Dedifferentiated amniotic fluid mesenchymal stem cell (primary cell): ENCODE data around the gene PSMA4.
"Not testable (repeated sequence)": the region's sequence is repeated elsewhere in the genome, so short reads cannot be mapped to it uniquely, and the experiment has no call there.

Source experiments
- DNase-seq: peaks from one replicate; pipeline ENCODE4 v3.0.0-alpha.2; 2016; ENCODE audit errors: extremely low spot score

Gene PSMA4

DNA sequence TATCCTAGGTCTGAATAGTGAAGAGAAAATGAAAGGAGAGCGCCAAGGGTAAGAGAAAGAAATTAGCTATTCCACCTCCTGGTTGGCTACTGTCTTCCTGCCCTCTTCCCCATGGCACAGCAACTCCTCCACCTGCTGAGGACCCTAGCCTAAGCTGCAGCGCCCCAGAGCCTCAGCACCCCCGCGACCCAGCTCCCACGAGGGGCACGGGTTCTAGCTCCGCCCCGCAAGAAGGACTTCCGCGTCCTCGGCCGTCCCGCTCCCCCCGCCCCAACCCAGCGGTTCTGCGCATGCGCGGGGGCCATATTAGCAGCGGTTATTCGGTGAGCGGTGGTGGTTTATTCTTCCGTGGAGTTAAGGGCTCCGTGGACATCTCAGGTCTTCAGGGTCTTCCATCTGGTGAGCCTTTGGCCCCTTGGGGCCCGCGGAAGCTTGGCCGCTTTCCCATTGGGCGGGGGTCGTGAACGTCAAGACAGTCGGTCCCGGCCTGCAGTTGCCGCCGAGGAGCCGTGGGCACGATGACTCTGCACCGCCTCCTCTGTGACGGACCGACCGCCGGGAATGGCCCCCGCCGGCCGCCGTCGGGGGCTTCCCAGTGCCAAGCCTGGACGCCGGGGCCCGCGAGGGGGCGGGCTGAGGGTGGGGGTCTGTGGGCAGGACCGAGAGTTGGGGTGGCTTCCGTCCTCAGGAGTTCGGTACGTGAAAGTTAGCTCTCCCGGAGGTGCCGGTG lies at the start of gene PSMA4:
PSMA4 (plus strand) TSS at position 304 of the 730 bp plus-strand sequence. CDS start 1,484 bp downstream, outside the sequence.
- DNase-seq = peak; percentile 79

DNA sequence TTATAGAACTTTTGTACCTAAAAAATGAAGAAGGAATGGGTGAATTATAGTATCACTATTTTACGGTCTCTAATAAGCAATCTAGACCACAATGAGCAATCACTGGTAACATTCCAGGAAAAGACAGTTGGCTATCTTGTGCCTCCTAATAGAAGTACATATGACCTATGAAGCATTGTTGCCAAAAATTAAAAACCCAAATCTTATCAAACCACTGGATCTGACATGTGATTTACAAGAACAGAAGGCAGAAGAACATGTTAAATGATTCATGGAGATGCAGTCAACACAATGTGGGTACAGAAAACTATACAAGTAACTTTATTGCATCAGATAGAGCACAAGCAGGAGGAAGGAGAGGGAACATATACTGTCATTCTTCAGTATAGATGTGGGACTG lies 47.4 kb upstream of the PSMA4 start:
- DNase-seq = no peak

DNA sequence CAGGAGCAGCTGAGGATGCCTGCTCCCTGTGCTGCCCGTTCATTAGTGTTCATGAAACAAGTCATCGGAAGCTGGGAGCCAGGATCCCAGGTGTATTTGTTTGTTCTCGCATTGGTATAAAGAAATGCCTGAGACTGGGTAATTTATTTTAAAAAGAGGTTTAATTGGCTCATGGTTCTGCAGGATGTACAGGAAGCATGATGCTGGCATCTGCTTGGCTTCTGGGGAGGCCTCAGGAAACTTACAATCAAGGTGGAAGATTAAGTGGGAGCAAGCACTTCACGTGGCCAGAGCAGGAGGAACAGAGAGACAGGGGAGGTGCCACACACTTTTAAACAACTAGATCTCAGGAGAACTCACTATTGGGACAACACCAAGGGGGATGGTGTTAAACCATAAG lies 38.4 kb upstream of the PSMA4 start:
- no peak for DNase-seq

DNA sequence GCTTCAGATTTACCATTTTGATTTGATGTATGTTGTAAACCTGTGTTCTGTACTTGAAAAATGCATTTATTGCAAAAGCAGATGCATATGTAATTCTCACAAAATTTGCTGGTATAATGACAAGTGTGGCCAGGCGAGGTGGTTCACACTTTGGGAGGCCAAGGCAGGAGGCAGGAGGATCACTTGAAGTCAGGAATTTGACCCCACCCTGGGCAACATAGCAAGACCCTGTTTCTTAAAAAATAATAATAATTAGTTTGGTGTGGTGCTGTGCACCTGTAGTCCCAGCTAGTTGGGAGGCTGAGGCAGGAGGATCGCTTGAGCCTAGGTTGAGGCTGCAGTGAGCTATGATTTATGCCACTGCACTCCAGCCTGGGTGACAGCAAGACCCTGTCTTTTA lies 37.6 kb upstream of the PSMA4 start:
- DNase-seq = no peak

DNA sequence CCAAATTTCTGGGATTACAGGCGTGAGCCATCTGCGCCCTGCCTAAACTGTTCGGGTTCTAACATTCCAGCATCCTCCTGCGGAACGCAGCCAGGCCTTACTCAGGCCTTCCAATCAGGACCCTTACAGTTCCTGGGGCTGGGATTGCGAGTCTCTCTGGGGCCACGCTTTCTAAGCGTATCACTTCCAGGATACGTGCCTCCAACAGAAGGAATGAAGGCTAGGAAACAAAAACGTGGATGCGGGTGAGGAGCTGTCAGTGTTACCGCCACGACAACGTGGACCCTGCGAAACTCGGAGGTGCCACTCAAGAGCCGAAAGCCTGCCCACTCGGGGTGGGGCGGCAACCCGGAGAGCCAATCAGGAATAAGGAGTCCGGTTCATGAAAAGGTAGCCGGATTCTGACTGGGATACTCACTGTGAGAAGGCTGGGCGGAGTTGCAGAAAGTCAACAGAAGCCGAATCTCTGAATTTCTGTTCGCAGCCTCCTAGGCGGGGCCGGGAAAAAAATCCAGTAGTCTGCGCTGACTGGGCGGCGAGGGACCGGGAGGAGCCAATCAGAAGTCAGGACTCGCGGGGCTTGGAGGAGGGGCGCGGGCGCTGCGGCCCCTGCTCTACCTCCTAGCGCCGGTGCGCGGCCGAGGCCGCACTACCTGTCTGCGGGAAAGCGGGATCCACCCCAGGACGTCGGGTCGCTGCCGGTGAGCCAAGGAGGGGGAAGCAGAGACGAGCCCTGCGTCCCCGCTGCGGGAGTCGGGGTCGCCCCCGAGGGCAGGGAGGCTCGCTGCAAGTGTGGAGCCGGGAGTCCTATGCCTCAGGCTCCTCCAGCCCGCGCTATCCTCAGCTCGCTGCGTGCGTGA lies 33.0 kb upstream of the PSMA4 start, which contains the start of gene HYKK:
HYKK (plus strand) TSS at position 607 of the 860 bp plus-strand sequence. CDS start 5,512 bp downstream, outside the sequence.
- peak; percentile 98 for DNase-seq

DNA sequence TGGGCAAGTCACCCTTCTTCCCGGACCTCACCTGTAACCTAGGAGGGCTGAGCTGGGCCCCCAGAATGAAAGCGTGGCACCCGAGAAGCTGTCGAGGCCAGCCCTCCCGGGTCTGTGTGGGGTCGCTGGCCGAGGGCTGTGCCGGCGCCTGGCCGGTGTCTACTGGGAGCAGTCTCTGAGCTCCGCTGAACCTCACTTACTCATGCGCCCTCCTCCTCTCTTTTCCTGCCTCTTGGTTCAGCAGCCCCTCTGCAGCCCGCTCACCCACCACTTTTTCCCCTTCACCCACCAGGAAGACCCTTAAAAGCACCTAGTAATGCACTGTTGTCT lies 32.4 kb upstream of the PSMA4 start:
- DNase-seq = no peak

DNA sequence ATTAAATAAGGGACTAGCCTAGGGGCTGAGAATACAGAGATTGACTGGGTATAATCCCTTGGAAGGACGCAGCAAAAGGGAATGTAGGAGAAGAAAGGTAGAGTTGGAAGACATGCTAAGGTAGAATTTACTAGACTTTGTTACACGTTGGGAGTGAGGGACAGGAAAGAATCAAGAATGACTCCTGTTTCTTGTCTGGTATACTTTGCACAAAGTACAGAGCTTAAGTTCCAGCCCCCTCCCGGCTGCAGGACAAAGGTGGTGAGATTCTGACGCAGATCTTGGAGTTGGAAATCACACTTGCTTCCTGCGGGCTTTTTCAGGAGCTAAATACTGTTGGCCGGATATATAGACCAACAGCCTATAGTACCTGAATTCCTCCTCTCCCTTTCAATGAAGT lies 32.0 kb upstream of the PSMA4 start:
- no peak for DNase-seq

DNA sequence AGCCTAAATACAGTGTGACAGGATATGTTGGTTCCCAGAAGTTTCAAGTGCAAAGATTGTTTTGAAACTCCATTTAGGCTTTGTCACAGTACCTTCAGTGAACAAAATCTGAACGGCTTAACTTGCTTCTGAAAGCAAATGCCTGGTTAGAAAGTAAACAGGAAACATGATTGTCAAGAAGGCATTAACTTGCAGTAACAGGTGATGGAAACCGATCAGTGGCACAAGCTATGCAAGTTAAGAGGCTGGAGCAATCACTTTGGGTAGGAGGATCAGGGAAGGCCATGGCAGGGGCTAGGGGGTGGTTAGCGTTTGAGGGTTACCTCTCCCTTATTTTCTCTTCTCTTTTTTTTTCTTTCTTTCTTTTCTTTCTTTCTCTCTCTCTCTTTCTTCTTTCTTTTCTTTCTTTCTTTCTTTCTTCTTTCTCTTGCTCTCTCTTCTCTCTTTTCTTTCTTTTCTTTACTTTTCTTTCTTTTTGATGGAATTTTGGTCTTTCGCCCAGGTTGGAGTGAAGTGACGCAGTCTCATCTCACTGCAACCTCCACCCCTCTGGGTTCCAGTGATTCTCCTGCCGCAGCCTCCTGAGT lies 30.4 kb upstream of the PSMA4 start:
- no peak for DNase-seq

DNA sequence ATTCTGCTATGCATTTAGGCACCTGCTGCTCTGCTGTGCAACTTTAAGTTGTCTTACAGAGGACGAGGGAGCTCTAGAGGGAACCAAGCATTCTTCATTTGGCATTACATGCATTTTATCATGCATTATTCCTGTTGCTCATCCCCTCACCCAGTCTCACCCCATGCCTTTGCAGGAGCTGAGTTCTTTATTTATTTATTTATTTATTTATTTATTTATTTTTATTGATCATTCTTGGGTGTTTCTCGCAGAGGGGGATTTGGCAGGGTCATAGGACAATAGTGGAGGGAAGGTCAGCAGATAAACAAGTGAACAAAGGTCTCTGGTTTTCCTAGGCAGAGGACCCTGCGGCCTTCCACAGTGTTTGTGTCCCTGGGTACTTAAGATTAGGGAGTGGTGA lies 20.2 kb upstream of the PSMA4 start:
- DNase-seq = not testable (repeated sequence)

DNA sequence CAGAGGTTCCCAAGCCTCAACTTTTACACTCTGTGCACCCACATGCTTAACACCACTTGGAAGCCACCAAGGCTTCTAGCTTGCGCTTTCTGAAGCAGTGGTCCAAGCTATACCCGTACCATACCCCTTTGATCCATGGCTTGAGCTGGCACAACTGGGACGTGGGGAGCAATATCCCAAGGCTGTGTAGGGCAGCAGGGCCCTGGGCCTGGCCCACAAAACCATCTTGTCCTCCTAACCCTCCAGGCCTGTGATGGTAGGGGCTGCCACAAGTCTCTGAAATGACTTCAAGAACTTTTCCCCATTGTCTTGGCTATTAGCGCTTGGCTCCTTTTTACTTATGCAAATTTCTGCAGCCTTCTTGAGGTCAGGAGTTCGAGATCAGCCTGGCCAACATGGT lies 16.0 kb upstream of the PSMA4 start:
- no peak for DNase-seq

DNA sequence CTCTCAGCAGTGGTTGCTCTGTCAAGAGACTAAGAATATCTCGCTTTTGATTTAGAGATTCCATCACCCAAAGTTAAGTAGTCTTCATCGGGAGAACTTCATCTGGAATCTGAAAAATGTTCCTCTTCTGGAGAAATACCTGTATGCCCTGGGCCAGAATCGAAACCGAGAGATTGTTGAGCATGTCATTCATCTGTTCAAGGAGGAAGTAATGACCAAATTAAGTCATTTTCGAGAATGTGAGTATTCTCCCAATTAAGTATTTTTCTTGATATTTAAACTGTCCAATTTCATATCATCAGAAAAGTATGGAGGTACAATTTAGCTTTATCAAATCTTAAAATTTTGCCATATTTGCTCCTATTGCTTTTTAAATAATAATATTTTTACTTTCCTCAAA lies 12.9 kb upstream of the PSMA4 start:
- no peak for DNase-seq

DNA sequence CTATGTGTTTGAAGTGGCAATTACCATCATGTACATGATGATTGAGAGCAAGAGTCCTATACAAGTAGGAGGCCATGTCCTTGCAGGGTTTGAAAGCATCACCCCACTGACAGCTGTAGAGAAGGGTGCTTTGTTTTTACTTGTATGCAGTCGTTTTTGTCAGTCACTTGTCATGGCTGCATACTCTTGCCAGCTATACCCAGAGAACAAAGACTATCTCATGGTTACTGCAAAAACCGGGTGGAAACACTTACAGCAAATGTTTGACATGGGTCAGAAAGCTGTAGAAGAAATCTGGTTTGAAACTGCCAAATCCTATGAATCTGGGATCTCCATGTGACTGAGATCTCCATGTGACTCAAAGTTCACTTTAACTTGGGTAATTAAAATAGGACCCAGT lies 6.9 kb upstream of the PSMA4 start:
- DNase-seq = no peak

DNA sequence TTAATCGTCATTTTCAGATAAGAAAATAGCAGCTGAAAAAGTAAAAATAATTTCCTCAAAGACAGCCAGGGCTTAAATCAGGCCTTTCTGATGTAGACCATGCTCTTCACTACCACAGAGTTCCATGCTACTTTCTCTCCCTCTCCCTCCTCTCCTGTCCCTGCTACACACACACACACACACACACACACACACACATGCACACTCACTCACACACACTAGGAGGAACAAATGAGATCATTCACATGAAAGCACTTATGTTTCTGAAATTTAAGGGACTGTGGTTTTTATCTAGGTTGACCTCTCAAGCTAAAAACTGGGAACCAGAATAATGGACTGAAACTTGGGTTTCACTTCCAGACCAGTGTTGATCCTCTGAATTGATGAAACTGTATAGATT lies 4.1 kb upstream of the PSMA4 start:
- DNase-seq = no peak

DNA sequence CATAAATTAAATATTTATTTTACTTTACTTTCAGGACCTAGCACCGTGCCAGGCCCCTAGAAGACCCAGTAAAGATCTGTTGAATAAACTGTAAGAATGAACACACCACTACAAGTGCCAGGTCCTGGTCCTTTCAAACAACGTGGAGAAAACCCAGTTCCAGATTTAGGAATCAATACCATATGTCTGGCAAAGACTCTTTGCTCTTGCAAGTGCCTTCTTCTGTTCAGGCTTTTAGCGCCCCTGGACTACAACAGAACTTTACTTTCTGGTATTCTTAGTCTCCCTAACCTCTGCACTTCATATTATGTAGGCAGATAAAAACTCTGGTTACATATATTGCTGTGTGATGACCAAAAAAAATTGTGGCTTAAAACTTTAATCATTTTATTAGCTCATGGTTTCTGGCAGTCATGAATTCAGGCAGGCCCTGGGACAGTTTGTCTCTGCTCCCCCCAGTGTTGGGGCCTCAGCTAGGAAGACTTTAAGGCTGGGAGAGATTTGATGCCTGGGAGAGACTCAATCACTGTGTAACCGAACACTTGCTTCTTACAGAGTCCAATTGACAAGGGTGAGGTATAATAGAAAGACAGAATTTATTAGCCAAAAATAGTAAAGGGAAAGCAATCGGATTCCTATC lies 2.9 kb upstream of the PSMA4 start:
- DNase-seq = no peak

DNA sequence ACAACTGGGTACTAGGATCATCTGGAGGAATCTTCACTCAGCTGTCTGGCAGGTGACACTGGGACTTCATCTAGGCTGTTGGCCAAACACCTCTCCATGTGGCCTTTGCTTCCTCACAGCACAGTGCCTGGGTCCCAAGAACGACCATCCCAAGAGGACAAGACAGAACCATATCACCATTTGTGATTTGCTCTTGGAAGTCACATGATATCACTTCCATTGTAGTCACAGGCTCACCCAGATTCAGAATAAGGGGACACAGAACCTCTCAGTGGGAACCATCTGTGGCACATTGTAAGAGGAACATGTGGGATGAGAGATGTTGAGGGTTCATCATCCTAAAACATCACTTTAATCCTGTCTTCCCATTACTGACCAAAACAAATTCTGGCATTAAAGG lies 1.9 kb upstream of the PSMA4 start:
- DNase-seq = no peak

DNA sequence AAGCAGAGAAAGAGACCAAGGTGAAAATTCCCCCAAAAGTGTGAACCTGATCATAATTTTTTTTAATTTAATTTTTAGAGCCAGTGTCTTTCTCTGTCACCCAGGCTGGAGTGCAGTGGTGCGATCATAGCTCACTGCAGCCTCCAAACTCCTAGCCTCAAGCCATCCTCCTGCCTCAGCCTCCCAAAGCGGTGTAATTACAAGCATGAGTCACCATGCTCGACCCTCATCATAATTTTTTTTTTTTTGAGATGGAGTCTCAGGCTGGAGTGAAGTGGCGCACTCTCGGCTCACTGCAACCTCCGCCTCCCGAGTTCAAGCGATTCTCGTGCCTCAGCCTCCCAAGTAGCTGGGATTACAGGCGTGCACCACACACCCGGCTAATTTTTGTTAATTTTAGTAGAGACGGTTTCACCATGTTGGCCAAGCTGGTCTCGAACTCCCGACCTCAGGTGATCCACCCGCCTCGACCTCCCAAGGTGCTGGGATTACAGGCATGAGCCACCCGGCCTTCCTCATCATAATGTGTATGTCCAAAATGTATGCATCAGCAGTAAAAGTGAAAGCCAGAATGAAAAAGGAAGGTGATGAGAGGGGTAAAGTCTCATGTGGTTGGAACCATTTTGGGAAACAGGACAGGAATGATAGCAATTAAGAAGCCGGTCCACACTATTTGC lies 642 bp upstream of the PSMA4 start:
- DNase-seq = not testable (repeated sequence)

DNA sequence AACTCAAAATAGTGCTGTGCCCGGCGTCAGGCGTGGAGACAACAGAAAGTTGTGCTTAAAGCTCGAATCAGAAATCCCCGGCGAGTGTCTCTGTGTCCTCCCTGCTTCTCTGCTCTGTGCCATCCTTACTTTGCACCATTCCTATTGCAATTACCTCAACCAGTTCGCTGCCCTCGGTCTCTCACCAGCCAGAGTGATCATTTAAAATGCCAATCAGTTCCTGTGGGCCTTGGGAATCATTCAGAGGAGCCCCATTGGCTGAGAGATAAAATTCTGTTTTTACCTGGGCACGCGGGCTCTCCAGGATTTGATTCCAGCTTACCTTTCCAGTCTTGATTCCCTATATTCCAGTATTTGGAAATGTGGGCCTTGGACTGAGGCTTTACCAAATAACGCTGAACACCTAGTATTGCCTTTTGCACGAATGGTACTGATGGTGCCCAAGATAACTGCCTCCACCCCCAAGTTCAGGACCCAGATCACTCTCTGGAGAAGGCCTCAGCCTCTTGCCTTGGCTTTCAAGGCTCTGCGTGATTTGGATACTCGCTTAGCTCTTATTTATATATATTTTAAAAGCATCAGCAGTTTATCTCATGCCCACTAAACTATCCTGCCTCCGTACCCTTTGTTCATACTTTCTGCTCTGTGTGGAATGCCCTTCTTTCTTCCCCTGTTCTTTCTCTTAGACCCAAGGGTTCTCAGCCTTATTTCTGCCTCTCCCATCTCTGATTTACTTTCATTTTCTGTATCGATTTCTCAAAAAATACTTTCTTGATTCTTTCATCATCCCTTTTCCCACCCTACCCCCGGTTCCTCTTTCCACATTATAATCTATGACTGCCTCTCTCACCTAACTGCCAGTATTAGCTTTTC lies 863 bp downstream of the PSMA4 start:
- DNase-seq = peak; percentile 36

DNA sequence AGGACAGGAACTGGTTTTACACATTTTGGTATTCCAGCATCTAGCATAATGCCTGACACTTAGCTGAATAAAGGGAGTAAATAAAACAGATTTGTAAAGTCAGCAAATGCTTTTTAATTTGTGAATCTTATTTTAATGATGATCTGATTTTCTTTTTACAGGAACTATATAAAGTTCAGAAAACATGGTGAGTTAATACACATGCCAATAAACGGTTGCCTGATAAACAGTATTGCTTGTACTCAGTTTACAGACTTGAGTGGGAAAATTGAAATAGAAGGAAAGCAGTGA lies 1.4 kb downstream of the PSMA4 start:
- DNase-seq = no peak

DNA sequence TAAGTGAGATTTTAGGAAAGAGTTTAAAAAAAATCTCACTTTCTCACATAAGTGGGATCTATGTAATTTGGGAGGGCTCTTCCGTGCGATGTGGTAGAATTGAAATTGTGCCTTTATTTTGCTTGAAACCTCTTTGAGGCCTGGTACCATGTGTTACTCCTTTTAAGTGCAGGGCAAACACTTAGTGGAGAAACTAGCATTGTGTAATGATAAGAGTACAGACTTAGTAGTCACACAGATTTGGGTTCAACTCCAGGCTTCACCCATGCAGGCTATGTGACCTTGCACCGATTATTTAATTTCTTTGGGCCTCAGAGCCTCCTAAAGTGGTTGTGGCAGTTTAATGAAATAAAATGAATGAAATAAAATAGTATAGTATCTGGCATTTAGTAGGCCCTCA lies 2.4 kb downstream of the PSMA4 start:
- DNase-seq = no peak

DNA sequence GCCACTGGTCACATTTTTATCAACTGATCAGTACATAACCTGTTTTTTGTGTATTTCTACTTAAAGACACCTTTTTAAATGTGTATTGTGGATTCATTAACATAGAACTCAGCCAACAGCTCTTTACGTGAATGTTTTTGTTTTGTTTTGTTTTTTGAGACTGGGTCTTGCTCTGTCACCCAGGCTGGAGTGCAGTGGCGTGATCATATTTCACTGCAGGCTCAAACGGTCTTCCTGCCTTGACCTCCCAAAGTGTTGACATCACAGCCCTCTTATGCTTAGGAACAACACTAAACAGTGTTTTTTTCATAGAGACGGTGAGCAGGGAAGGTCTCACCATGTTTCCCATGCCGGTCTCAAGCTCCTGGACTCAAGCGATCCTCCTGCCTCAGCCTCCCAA lies 9.9 kb downstream of the PSMA4 start:
- DNase-seq = no peak

DNA sequence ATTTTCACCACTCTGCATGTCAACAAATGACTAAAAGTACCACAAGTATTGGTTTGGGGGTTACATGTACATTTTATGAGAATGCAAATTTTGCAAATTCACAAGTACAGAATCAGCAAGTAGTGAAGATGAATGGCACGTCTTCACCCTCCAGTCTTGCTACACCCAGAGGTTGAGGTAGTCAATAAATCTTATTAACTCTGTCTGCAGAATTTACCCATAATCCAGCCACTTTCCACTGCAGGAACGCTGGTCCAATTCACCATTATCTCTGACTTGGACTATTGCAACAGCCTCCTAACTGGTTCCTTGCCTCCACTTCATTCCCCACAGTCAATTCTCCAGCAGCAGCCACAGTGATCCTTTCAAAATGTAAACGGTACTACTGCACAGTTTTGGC lies 10.6 kb downstream of the PSMA4 start:
- no peak for DNase-seq
